ENCODE measurements around the gene ZCCHC9. TPM values are rescaled to one million over a fixed set of nuclear protein-coding genes. Genes with fewer than 3 reads are reported as not detected.
"Not testable (repeated sequence)": the region's sequence is repeated elsewhere in the genome, so short reads cannot be mapped to it uniquely, and the experiment has no call there.

Gene ZCCHC9
- total and polyA plus RNA-seq, 2 donors from 2014 or later, result 20.1 to 23.0 TPM

- TF ChIP-seq, protein P1, sequence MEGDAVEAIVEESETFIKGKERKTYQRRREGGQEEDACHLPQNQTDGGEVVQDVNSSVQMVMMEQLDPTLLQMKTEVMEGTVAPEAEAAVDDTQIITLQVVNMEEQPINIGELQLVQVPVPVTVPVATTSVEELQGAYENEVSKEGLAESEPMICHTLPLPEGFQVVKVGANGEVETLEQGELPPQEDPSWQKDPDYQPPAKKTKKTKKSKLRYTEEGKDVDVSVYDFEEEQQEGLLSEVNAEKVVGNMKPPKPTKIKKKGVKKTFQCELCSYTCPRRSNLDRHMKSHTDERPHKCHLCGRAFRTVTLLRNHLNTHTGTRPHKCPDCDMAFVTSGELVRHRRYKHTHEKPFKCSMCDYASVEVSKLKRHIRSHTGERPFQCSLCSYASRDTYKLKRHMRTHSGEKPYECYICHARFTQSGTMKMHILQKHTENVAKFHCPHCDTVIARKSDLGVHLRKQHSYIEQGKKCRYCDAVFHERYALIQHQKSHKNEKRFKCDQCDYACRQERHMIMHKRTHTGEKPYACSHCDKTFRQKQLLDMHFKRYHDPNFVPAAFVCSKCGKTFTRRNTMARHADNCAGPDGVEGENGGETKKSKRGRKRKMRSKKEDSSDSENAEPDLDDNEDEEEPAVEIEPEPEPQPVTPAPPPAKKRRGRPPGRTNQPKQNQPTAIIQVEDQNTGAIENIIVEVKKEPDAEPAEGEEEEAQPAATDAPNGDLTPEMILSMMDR (IDR thresholded peaks at IDR 0.05; ENCODE audit: borderline replicate concordance, extremely low read depth, insufficient read depth), result no peak
- Histone ChIP-seq H3K27ac (ENCODE audit: low read depth in 2 of 2, low read length in 2 of 2) (no peak overlapping the region), H3K36me3 (ENCODE audit: control insufficient read depth in 2 of 3, insufficient read depth in 3 of 3, low read length in 3 of 3) (peaks cover 0 to 3% (median 0%) of the 10 kb centered on the region in 3 donors), H3K27me3 (ENCODE audit: control insufficient read depth, insufficient read depth, low read length) (no peaks in the 10 kb centered on the region), H3K4me3 (ENCODE audit: low read length in 3 of 3) (no peak overlapping the region), H3K9me3 (ENCODE audit: control insufficient read depth in 2 of 3, insufficient read depth in 1 of 3, low read length in 3 of 3) (peaks cover 0 to 20% (median 3%) of the 10 kb centered on the region in 3 donors), H3K9ac (ENCODE audit: low read length in 3 of 3) (no peak overlapping the region), H3K4me1 (ENCODE audit: control insufficient read depth in 2 of 3, insufficient read depth in 2 of 3, low read depth in 1 of 3, low read length in 3 of 3) (no peaks in the 10 kb centered on the region)
- intact Hi-C loops (cut with DNase I), result no loop called here
- DNase-seq, result no peak
- no peak for FAIRE-seq
Observed at GRCh38 chr5:81292130-81292529, 9.3 kb upstream of the ZCCHC9 start.

GRCh38 chr5:81294021-81294420, 7.4 kb upstream of the ZCCHC9 start:
- peaks cover 0 to 20% (median 3%) of the 10 kb centered on the region in 3 donors for H3K9me3 ChIP-seq (ENCODE audit: control insufficient read depth in 2 of 3, insufficient read depth in 1 of 3, low read length in 3 of 3)
- H3K9ac ChIP-seq (ENCODE audit: low read length in 3 of 3); FAIRE-seq; H3K27me3 ChIP-seq (ENCODE audit: control insufficient read depth, insufficient read depth, low read length); H3K36me3 ChIP-seq (ENCODE audit: control insufficient read depth in 2 of 3, insufficient read depth in 3 of 3, low read length in 3 of 3); H3K4me3 ChIP-seq (ENCODE audit: low read length in 3 of 3); intact Hi-C loops (cut with DNase I); H3K4me1 ChIP-seq (ENCODE audit: control insufficient read depth in 2 of 3, insufficient read depth in 2 of 3, low read depth in 1 of 3, low read length in 3 of 3); H3K27ac ChIP-seq (ENCODE audit: low read depth in 2 of 2, low read length in 2 of 2); DNase-seq: not testable (repeated sequence)

- no peak overlapping the region for H3K9ac ChIP-seq (ENCODE audit: low read length in 3 of 3)
- peaks cover 0 to 5% (median 3%) of the 10 kb centered on the region in 3 donors for H3K9me3 ChIP-seq (ENCODE audit: control insufficient read depth in 2 of 3, insufficient read depth in 1 of 3, low read length in 3 of 3)
- DNase-seq, result no peak
- no peak overlapping the region for H3K27ac ChIP-seq (ENCODE audit: low read depth in 2 of 2, low read length in 2 of 2)
- no peaks in the 10 kb centered on the region for H3K27me3 ChIP-seq (ENCODE audit: control insufficient read depth, insufficient read depth, low read length)
- FAIRE-seq, result no peak
- TF ChIP-seq, protein P1 (IDR thresholded peaks at IDR 0.05; ENCODE audit: borderline replicate concordance, extremely low read depth, insufficient read depth), result no peak
- H3K36me3 ChIP-seq (ENCODE audit: control insufficient read depth in 2 of 3, insufficient read depth in 3 of 3, low read length in 3 of 3), result peaks cover 0 to 3% (median 0%) of the 10 kb centered on the region in 3 donors
- H3K4me1 ChIP-seq (ENCODE audit: control insufficient read depth in 2 of 3, insufficient read depth in 2 of 3, low read depth in 1 of 3, low read length in 3 of 3), result peaks cover 0 to 10% (median 0%) of the 10 kb centered on the region in 3 donors
- intact Hi-C loops (cut with DNase I), result no loop called here
- H3K4me3 ChIP-seq (ENCODE audit: low read length in 3 of 3), result no peak overlapping the region
Observed at GRCh38 chr5:81297531-81297930, 3.9 kb upstream of the ZCCHC9 start.

GRCh38 chr5:81300921-81301270, 491 bp upstream of the ZCCHC9 start:
- Histone ChIP-seq H3K27ac (ENCODE audit: low read depth in 2 of 2, low read length in 2 of 2) (peak overlapping the region; percentile 91 to 92), H3K9ac (ENCODE audit: low read length in 3 of 3) (peak overlapping the region; percentile 81 to 91 (median 86)), H3K4me3 (ENCODE audit: low read length in 3 of 3) (peak overlapping the region; percentile 87 to 98 (median 94)), H3K4me1 (ENCODE audit: control insufficient read depth in 2 of 3, insufficient read depth in 2 of 3, low read depth in 1 of 3, low read length in 3 of 3) (peaks cover 0 to 11% (median 0%) of the 10 kb centered on the region in 3 donors), H3K9me3 (ENCODE audit: control insufficient read depth in 2 of 3, insufficient read depth in 1 of 3, low read length in 3 of 3) (no peaks in the 10 kb centered on the region), H3K36me3 (ENCODE audit: control insufficient read depth in 2 of 3, insufficient read depth in 3 of 3, low read length in 3 of 3) (peaks cover 2 to 7% (median 2%) of the 10 kb centered on the region in 3 donors), H3K27me3 (ENCODE audit: control insufficient read depth, insufficient read depth, low read length) (no peaks in the 10 kb centered on the region)
- intact Hi-C loops (cut with DNase I), result no loop called here
- FAIRE-seq (no peak), DNase-seq (no peak)
- TF ChIP-seq, protein P1 (IDR thresholded peaks at IDR 0.05; ENCODE audit: borderline replicate concordance, extremely low read depth, insufficient read depth), result no peak
